Heart left ventricle (tissue), 16 donors: ENCODE measurements around the gene DNAH17. TPM values are rescaled to one million over a fixed set of nuclear protein-coding genes. Genes with fewer than 3 reads are reported as not detected.

Source experiments
- ATAC-seq, 4 donors: fragments of 200-7000 bp; cut with Tn5 transposase; one replicate each; pipeline ENCODE4 v1.9.1; 2020 to 2022; ENCODE audit warnings: moderate library complexity in 4 of 4, mild to moderate bottlenecking in 3 of 4, moderate number of reproducible peaks in 1 of 4
- DNase-seq, 5 donors: peaks; one replicate each; pipeline ENCODE4 v3.0.0-alpha.2; 2020
- H3K27ac ChIP-seq, 12 donors: fragments of 200-600 bp; sonication (generic) in 4 of 12; one replicate each; pipeline versions ENCODE4 v1.5.0 to v1.8.0; 2016 to 2022; ENCODE audit warnings: mild to moderate bottlenecking in 2 of 12
- H3K27me3 ChIP-seq, 9 donors: fragments of 200-600 bp; sonication (generic) in 2 of 9; one replicate each; pipeline versions ENCODE4 v1.5.1 to v1.8.0; 2016 to 2022; ENCODE audit warnings: mild to moderate bottlenecking in 3 of 9
- H3K36me3 ChIP-seq, 9 donors: fragments of 200-600 bp; sonication (generic) in 2 of 9; one replicate each; pipeline versions ENCODE4 v1.5.0 to v1.8.0; 2018 to 2022; ENCODE audit warnings: mild to moderate bottlenecking in 2 of 9
- H3K4me1 ChIP-seq, 12 donors: fragments of 200-600 bp; sonication (generic) in 4 of 12; one replicate each; pipeline versions ENCODE4 v1.5.0 to v1.8.0; 2016 to 2022; ENCODE audit warnings: mild to moderate bottlenecking in 3 of 12
- H3K4me3 ChIP-seq, 12 donors: fragments of 200-600 bp; sonication (generic) in 4 of 12; one replicate each; pipeline versions ENCODE4 v1.5.0 to v1.8.0; 2017 to 2022; ENCODE audit warnings: mild to moderate bottlenecking in 9 of 12, moderate library complexity in 4 of 12
- H3K9me3 ChIP-seq, 12 donors: fragments of 200-600 bp; sonication (generic) in 4 of 12; one replicate each; pipeline versions ENCODE4 v1.5.0 to v1.8.0; 2016 to 2022; ENCODE audit warnings: mild to moderate bottlenecking in 1 of 12
- CTCF ChIP-seq, 12 donors: fragments of 200-600 bp; sonication (generic) in 4 of 12; IDR thresholded peaks; one replicate each; pipeline versions ENCODE4 v1.5.0 to v1.8.0; 2018 to 2022; ENCODE audit warnings: antibody characterized with exemption in 12 of 12, mild to moderate bottlenecking in 5 of 12
- POLR2A ChIP-seq, 2 donors: fragments of 450-650 bp; IDR thresholded peaks; one replicate each; pipeline ENCODE4 v1.6.1; 2017; ENCODE audit warnings: antibody characterized with exemption in 2 of 2, mild to moderate bottlenecking in 2 of 2, moderate library complexity in 2 of 2
- WGBS, 4 donors: extraction: QIAGEN DNeasy Blood & Tissue Kit in 2 of 4; methylation state at CpG; one replicate each; pipeline versions ENCODE4 v1.1.5 to v1.1.7; 2013 to 2018; 5-methylcytosine and 5-hydroxymethylcytosine counted together
- intact Hi-C, 10 donors: fragments of 100-400 bp; cut with DNase I; formaldehyde crosslinking; loops; one replicate each; pipeline versions ENCODE4 v1.11.1 to v1.14.2; 2022
- polyA plus RNA-seq, 2 donors: library from polyadenylated mRNA; stranded (reverse); fragments of 200-250 nt; gene quantifications; one replicate each; pipeline ENCODE4 v1.2.3, GENCODE V29; 2013
- total RNA-seq, 9 donors: library from RNA; depleted of rRNA in 2 of 9; stranded (reverse); fragments of >200 nt in 2 of 9; fragmentation: NEBNext Ultra II Directional in 3 of 9; extraction: Animal tissue kit (Norgen Biotek cat#: 25700) in 3 of 9; gene quantifications; one replicate each; pipeline versions ENCODE4 v1.1.0 to v1.2.4, GENCODE V29; 2016 to 2023
- donor health status: ischemic (EF 13 %, LVEDD 7.1; RV severe dilation, severe dysfunction).
- donor health status: healthy with polysubstance abuse.
- donor health status: DM: no; HTN: yes; CAD: no.
- donor health status: DM: no; HTN: no; CAD: no.
- donor health status: ischemic (EF 25% LVEDD 6.9; RV normal size, moderate dysfunction).
- donor health status: ischemic (EF 25% LVEDD 5.7; RV mildly dilated, moderate dysfunction).
- donor health status: healthy.
- donor health status: DM: yes; HTN: yes; CAD: no.
- donor health status: ischemic (EF 35%, LVEDD 5.7; RV mildly dilated, moderate dysfunction).
- donor health status: nonischemic (EF 11% LVEDD 7.7; RV severe dilation, severe dysfunction).
- donor health status: DM: yes; HTN: yes; CAD: no.
- donor health status: PGD.
- donor health status: ischemic (EF 29% LVEDD 5.4; RV normal size, mild dysfunction).
- donor health status: nonischemic (EF 23%, LVEDD 6.1; RV moderate dilation, normal function).

The DNAH17 gene
- total and polyA plus RNA-seq, 11 donors = 0.02 to 0.63 (median 0.17) TPM; not detected in 4

DNA sequence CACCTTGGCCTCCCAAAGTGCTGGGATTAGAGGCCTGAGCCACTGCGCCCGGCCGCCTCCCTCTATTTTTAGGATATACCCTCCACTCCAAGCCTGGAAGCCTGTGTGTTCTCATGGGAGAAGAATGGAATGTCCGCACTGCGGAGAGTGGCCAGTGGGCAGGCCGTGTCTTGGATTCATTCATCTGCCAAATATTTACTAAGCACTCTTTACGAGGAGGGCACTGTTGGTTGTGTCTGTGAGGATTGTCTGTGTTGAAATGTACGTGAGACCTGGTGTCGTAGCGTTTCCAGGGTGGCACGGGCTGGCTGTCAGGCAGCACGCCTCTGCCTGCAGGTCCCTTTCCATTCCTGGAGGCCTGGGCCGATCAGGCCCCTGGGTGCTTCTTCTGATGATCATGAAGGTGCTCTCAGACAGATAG, 179.5 kb downstream of the DNAH17 start:
- Histone ChIP-seq H3K27ac (peak overlapping the region; percentile 38 to 91 (median 87)), H3K4me1 (peaks cover 16 to 59% (median 44%) of the 10 kb centered on the region in 12 donors), H3K36me3 (peaks cover 0 to 100% (median 63%) of the 10 kb centered on the region in 9 donors), H3K27me3 (no peaks in the 10 kb centered on the region), H3K9me3 (no peaks in the 10 kb centered on the region), H3K4me3 (no peak overlapping the region)
- DNase-seq = peak in 4 of 5 donors; percentile 62 to 83 (median 76)
- intact Hi-C loops = loop anchor here in 1 of 10 donors (2.0 kb wide), 1 partner anchor 19 kb away; the partner anchor contains the start of gene PGS1
- WGBS, 4 donors = 21 to 49% (median 34%) methylated on average over 12 to 13 of the region's 13 CpGs
- TF ChIP-seq CTCF (IDR thresholded peaks at IDR 0.05) (no peak), POLR2A (IDR thresholded peaks at IDR 0.05) (no peak)
- peak; percentile 93 to 94 (median 94) for ATAC-seq

DNA sequence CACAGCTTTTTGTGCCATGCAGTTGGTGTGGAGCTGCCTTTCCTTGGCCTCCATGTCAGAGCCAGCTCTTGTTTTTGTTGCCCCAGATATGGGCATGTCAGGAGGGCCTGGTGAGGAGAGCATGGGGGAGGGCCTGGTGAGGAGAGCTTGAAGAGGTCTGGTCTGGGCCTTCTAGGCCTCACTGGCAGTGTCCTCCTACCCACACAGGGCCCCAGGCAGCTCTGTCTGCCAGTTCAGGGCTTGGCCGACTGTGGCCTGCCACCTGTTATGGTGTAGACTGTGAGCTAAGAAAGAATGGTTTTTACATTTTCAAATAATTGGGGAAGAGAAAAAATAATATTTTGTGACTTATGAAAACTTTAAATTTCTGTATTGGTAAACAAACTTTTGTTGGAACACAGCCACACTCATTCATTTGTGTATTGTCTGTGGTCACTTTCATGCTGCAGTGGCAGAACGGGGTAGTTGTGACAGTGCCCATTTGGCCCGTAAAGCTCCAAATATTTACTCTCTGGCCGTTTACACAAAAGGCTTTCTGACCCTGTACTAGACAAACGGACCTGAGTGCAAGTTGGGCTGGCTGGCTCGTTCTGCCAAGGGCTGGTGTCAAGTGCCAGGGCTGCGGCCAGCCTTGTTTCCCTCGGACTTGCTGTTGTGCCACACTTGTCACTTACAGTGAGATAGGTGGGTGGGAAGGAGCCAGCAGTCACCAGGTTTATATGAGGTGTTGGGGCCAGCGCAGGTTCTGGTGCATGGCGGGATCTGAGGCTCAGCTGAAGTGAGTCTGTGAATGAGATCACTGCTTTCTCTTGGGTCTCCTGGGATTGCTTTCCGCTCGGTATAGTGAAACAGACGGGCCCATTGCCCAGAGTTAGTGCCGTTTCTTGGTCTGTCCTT, 180.5 kb downstream of the DNAH17 start:
- no peaks in the 10 kb centered on the region for H3K9me3 ChIP-seq
- peaks cover 0 to 100% (median 53%) of the 10 kb centered on the region in 9 donors for H3K36me3 ChIP-seq
- peaks cover 16 to 60% (median 45%) of the 10 kb centered on the region in 12 donors for H3K4me1 ChIP-seq
- no peak for TF ChIP-seq POLR2A (IDR thresholded peaks at IDR 0.05)
- no peak for TF ChIP-seq CTCF (IDR thresholded peaks at IDR 0.05)
- DNase-seq (peak in 4 of 5 donors; percentile 51 to 76 (median 66)), ATAC-seq (peak; percentile 56 to 72 (median 72))
- H3K4me3 ChIP-seq = no peak overlapping the region
- WGBS, 4 donors = 21 to 28% (median 24%) methylated on average over 6 to 14 of the region's 14 CpGs
- intact Hi-C loops = loop anchor here in 1 of 10 donors (2.0 kb wide), 1 partner anchor 18 kb away; the partner anchor contains the start of gene PGS1
- peak overlapping the region; percentile 38 to 91 (median 87) for H3K27ac ChIP-seq
- no peaks in the 10 kb centered on the region for H3K27me3 ChIP-seq

- H3K27me3 ChIP-seq = no peaks in the 10 kb centered on the region
- H3K9me3 ChIP-seq = no peaks in the 10 kb centered on the region
- DNase-seq (no peak), ATAC-seq (no peak)
- WGBS, 4 donors = 65 to 75% (median 68%) methylated on average over 2 of the region's 2 CpGs
- peaks cover 0 to 91% (median 38%) of the 10 kb centered on the region in 9 donors for H3K36me3 ChIP-seq
- H3K4me1 ChIP-seq = peaks cover 20 to 75% (median 52%) of the 10 kb centered on the region in 12 donors
- TF ChIP-seq POLR2A (IDR thresholded peaks at IDR 0.05) = no peak
- no peak for TF ChIP-seq CTCF (IDR thresholded peaks at IDR 0.05)
- H3K27ac ChIP-seq = peak overlapping the region in 11 of 12 donors; percentile 20 to 90 (median 80)
- H3K4me3 ChIP-seq = no peak overlapping the region
- intact Hi-C loops = no loop called here
These were observed 182.0 kb downstream of the DNAH17 start for GRCh38 chr17:78395155-78395554.

- ATAC-seq (no peak), DNase-seq (no peak)
- intact Hi-C loops = no loop called here
- Histone ChIP-seq H3K36me3 (peaks cover 0 to 81% (median 28%) of the 10 kb centered on the region in 9 donors), H3K27ac (peak overlapping the region in 4 of 12 donors; percentile 65 to 88 (median 87)), H3K4me3 (no peak overlapping the region), H3K4me1 (peaks cover 20 to 85% (median 62%) of the 10 kb centered on the region in 12 donors), H3K9me3 (no peaks in the 10 kb centered on the region), H3K27me3 (no peaks in the 10 kb centered on the region)
- no peak for TF ChIP-seq CTCF (IDR thresholded peaks at IDR 0.05)
- TF ChIP-seq POLR2A (IDR thresholded peaks at IDR 0.05) = no peak
- WGBS, 4 donors = 95 to 96% (median 95%) methylated on average over 7 of the region's 7 CpGs
These were observed 183.0 kb downstream of the DNAH17 start for GRCh38 chr17:78394209-78394608.
